Measurements from ENCODE around the gene SRSF8.

The SRSF8 gene

GRCh38 chr11:95076981-95077380 lies 10.3 kb downstream of the SRSF8 start:
- no peak overlapping the region for H3K4me3 ChIP-seq (IDR thresholded peaks at IDR 0.05; ENCODE audit: insufficient read depth, low read depth, low read length)
- H3K36me3 ChIP-seq (ENCODE audit: insufficient read depth), result no peaks in the 10 kb centered on the region
- TF ChIP-seq, protein P1, sequence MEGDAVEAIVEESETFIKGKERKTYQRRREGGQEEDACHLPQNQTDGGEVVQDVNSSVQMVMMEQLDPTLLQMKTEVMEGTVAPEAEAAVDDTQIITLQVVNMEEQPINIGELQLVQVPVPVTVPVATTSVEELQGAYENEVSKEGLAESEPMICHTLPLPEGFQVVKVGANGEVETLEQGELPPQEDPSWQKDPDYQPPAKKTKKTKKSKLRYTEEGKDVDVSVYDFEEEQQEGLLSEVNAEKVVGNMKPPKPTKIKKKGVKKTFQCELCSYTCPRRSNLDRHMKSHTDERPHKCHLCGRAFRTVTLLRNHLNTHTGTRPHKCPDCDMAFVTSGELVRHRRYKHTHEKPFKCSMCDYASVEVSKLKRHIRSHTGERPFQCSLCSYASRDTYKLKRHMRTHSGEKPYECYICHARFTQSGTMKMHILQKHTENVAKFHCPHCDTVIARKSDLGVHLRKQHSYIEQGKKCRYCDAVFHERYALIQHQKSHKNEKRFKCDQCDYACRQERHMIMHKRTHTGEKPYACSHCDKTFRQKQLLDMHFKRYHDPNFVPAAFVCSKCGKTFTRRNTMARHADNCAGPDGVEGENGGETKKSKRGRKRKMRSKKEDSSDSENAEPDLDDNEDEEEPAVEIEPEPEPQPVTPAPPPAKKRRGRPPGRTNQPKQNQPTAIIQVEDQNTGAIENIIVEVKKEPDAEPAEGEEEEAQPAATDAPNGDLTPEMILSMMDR (conservative IDR thresholded peaks at IDR 0.05; ENCODE audit: low read depth, low read length), result no peak
- peaks cover 28% of the 10 kb centered on the region for H3K4me1 ChIP-seq (ENCODE audit: low read depth, poor library complexity, severe bottlenecking)
- H3K79me2 ChIP-seq (ENCODE audit: insufficient read depth, low read depth), result no peaks in the 10 kb centered on the region
- H2AFZ ChIP-seq (ENCODE audit: low read depth), result no peak overlapping the region
- no peaks in the 10 kb centered on the region for H3K27me3 ChIP-seq (ENCODE audit: insufficient read depth, low read depth)
- H4K20me1 ChIP-seq (ENCODE audit: insufficient read depth), result no peaks in the 10 kb centered on the region
- no peak overlapping the region for H3K9ac ChIP-seq
- H3K4me2 ChIP-seq, result peak overlapping the region; percentile 54; the same call in 1 of the 2 replicates
- H3K27ac ChIP-seq, result no peak overlapping the region; the same call in 1 of the 2 replicates

GRCh38 chr11:95078526-95078925 lies 11.8 kb downstream of the SRSF8 start:
- H3K27ac ChIP-seq, result no peak overlapping the region
- no peaks in the 10 kb centered on the region for H3K36me3 ChIP-seq (ENCODE audit: insufficient read depth)
- H3K79me2 ChIP-seq (ENCODE audit: insufficient read depth, low read depth), result no peaks in the 10 kb centered on the region
- no peaks in the 10 kb centered on the region for H3K27me3 ChIP-seq (ENCODE audit: insufficient read depth, low read depth)
- TF ChIP-seq, protein P1 (conservative IDR thresholded peaks at IDR 0.05; ENCODE audit: low read depth, low read length), result no peak
- H3K4me2 ChIP-seq, result no peak overlapping the region
- H3K9ac ChIP-seq, result no peak overlapping the region
- no peak overlapping the region for H2AFZ ChIP-seq (ENCODE audit: low read depth)
- no peaks in the 10 kb centered on the region for H4K20me1 ChIP-seq (ENCODE audit: insufficient read depth)
- peaks cover 28% of the 10 kb centered on the region for H3K4me1 ChIP-seq (ENCODE audit: low read depth, poor library complexity, severe bottlenecking)
- H3K4me3 ChIP-seq (IDR thresholded peaks at IDR 0.05; ENCODE audit: insufficient read depth, low read depth, low read length), result no peak overlapping the region

- no peaks in the 10 kb centered on the region for H4K20me1 ChIP-seq (ENCODE audit: insufficient read depth)
- no peak overlapping the region for H3K27ac ChIP-seq
- no peaks in the 10 kb centered on the region for H3K79me2 ChIP-seq (ENCODE audit: insufficient read depth, low read depth)
- no peak overlapping the region for H3K4me2 ChIP-seq
- no peak overlapping the region for H3K9ac ChIP-seq
- H3K4me1 ChIP-seq (ENCODE audit: low read depth, poor library complexity, severe bottlenecking), result peaks cover 21% of the 10 kb centered on the region
- H2AFZ ChIP-seq (ENCODE audit: low read depth), result no peak overlapping the region
- H3K4me3 ChIP-seq (IDR thresholded peaks at IDR 0.05; ENCODE audit: insufficient read depth, low read depth, low read length), result no peak overlapping the region
- H3K36me3 ChIP-seq (ENCODE audit: insufficient read depth), result no peaks in the 10 kb centered on the region
- TF ChIP-seq, protein P1 (conservative IDR thresholded peaks at IDR 0.05; ENCODE audit: low read depth, low read length), result no peak
- H3K27me3 ChIP-seq (ENCODE audit: insufficient read depth, low read depth), result no peaks in the 10 kb centered on the region
Observed at GRCh38 chr11:95081010-95081409, 14.3 kb downstream of the SRSF8 start.

DNA sequence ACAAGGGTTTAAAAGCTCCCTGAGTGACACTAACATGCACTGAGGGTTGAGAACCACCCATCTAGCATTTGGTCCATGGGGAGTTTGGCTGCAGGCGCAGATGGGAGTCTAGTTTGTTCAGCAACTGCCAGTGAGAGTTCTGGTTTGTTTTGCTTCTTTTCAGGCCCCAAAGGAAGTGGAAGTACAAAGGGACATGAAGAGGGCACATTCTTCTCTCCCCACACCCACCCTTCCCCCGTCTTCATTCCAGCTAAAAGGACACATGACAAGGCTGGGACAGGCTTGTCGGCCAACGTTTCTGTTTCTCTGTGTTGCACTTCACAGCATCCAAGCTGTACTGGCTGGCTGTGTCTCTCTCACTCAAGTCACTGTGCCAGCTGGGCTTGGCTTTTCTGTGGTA lies 14.7 kb downstream of the SRSF8 start:
- TF ChIP-seq, protein P1 (conservative IDR thresholded peaks at IDR 0.05; ENCODE audit: low read depth, low read length), result no peak
- H3K36me3 ChIP-seq (ENCODE audit: insufficient read depth), result no peaks in the 10 kb centered on the region
- no peak overlapping the region for H3K4me2 ChIP-seq
- no peak overlapping the region for H3K9ac ChIP-seq
- no peaks in the 10 kb centered on the region for H3K27me3 ChIP-seq (ENCODE audit: insufficient read depth, low read depth)
- no peaks in the 10 kb centered on the region for H4K20me1 ChIP-seq (ENCODE audit: insufficient read depth)
- no peak overlapping the region for H2AFZ ChIP-seq (ENCODE audit: low read depth)
- no peak overlapping the region for H3K4me3 ChIP-seq (IDR thresholded peaks at IDR 0.05; ENCODE audit: insufficient read depth, low read depth, low read length)
- no peak overlapping the region for H3K27ac ChIP-seq
- no peaks in the 10 kb centered on the region for H3K79me2 ChIP-seq (ENCODE audit: insufficient read depth, low read depth)
- H3K4me1 ChIP-seq (ENCODE audit: low read depth, poor library complexity, severe bottlenecking), result peaks cover 17% of the 10 kb centered on the region
